Ishikawa (cell line): Measurements from ENCODE around the gene ZNF789.

ENCODE experiments used
- CEBPB ChIP-seq: IDR thresholded peaks from 2 replicates; pipeline ENCODE4 v1.6.1; 2012
- CREB1 ChIP-seq: IDR thresholded peaks from 2 replicates; pipeline ENCODE4 v1.6.1; 2012; ENCODE audit warnings: low read depth
- EGR1 ChIP-seq: IDR thresholded peaks from 2 replicates; pipeline ENCODE4 v1.6.1; 2012
- EP300 ChIP-seq: IDR thresholded peaks from 2 replicates; pipeline ENCODE4 v1.6.1; 2012; ENCODE audit warnings: borderline replicate concordance
- FOXM1 ChIP-seq: IDR thresholded peaks from 2 replicates; pipeline ENCODE4 v1.6.1; 2012; ENCODE audit warnings: low read depth, borderline replicate concordance
- NFIC ChIP-seq: IDR thresholded peaks from 2 replicates; pipeline ENCODE4 v1.6.1; 2012
- RAD21 ChIP-seq: IDR thresholded peaks from 2 replicates; pipeline ENCODE4 v1.6.1; 2012; ENCODE audit warnings: low read depth
- TEAD4 ChIP-seq: IDR thresholded peaks from 2 replicates; pipeline ENCODE4 v1.6.1; 2012
- TF ChIP-seq, protein P1 (sequence below): IDR thresholded peaks from 2 replicates; pipeline ENCODE4 v1.6.1; 2012

- no peak for TF ChIP-seq EGR1
- TF ChIP-seq NFIC, result no peak
- TF ChIP-seq, protein P1, sequence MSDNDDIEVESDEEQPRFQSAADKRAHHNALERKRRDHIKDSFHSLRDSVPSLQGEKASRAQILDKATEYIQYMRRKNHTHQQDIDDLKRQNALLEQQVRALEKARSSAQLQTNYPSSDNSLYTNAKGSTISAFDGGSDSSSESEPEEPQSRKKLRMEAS, result no peak
- TF ChIP-seq RAD21, result no peak
- no peak for TF ChIP-seq EP300
- no peak for TF ChIP-seq FOXM1
- TF ChIP-seq CREB1, result no peak
- no peak for TF ChIP-seq CEBPB
- TF ChIP-seq TEAD4, result no peak
Measured at GRCh38 chr7:99478464-99479440, 6.1 kb downstream of the ZNF789 start.
